ENCODE data around the gene FAM107B.

DNA sequence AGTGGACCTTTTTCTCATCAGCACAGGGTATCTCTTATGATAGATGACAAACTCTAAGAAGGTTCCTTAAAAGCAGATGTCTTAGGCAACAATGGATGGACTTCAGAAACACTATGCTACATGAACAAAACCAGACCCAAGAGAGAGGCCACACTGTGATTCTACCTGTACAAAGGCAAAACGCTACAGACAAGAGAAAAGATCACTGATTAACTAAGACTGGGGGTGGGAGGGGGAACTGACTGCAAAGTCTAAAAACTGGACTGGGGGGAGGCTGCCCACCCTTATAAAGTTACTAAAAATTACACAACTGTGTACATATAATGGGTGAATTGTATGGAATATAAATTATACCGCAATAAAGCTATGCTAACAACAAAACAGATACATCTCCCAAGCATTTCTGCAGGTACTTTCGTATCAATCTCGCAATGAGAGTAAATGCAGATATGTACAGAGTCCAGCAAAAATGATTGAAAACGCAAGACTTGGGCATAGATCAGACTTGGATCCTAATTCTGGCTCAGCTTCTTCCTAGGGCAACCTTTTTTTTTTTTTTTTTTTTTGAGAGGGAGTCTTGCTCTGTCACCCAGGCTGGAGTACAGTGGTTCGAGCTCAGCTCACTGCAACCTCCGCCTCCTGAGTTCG is 179.7 kb downstream of the FAM107B start:
- TF ChIP-seq, protein P1, sequence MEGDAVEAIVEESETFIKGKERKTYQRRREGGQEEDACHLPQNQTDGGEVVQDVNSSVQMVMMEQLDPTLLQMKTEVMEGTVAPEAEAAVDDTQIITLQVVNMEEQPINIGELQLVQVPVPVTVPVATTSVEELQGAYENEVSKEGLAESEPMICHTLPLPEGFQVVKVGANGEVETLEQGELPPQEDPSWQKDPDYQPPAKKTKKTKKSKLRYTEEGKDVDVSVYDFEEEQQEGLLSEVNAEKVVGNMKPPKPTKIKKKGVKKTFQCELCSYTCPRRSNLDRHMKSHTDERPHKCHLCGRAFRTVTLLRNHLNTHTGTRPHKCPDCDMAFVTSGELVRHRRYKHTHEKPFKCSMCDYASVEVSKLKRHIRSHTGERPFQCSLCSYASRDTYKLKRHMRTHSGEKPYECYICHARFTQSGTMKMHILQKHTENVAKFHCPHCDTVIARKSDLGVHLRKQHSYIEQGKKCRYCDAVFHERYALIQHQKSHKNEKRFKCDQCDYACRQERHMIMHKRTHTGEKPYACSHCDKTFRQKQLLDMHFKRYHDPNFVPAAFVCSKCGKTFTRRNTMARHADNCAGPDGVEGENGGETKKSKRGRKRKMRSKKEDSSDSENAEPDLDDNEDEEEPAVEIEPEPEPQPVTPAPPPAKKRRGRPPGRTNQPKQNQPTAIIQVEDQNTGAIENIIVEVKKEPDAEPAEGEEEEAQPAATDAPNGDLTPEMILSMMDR (IDR thresholded peaks at IDR 0.05; ENCODE audit: low read depth, low read length, missing input control): peak; percentile 22
- no peak for TF ChIP-seq EGR1 (IDR thresholded peaks at IDR 0.05; ENCODE audit: low read depth in 2 of 2)
